WTC11 (cell line): ENCODE measurements around the gene MLF2. TPM values are rescaled to one million over a fixed set of nuclear protein-coding genes. Genes with fewer than 3 reads are reported as not detected.
"Not testable (repeated sequence)": the region's sequence is repeated elsewhere in the genome, so short reads cannot be mapped to it uniquely, and the experiment has no call there.

Source experiments
- ATAC-seq: fragments of 200-7000 bp; cut with Tn5 transposase; 2 replicates; pipeline ENCODE4 v1.10.0; 2021; ENCODE audit warnings: mild to moderate bottlenecking, moderate library complexity
- CTCF ChIA-PET: fragments of 300-600 bp; sonication (Branson Sonifier 250); formaldehyde crosslinking; loops from one replicate; lab custom pipeline; 2021; ENCODE audit warnings: antibody characterized with exemption; lab: Charles Lee
- POLR2A ChIA-PET: fragments of 350-600 bp; sonication (Branson Sonifier 250); formaldehyde crosslinking; loops from one replicate; lab custom pipeline; 2021; ENCODE audit warnings: antibody characterized with exemption; lab: Charles Lee
- DNase-seq: peaks from one replicate; pipeline ENCODE4 v3.0.0; 2021; ENCODE audit warnings: low spot score
- H3K27ac Mint-ChIP-seq: 2 replicates; pipeline ENCODE4 v1.8.0; 2021; ENCODE audit warnings: mixed read lengths
- H3K27me3 Mint-ChIP-seq: 2 replicates; pipeline ENCODE4 v1.8.0; 2021; ENCODE audit warnings: low read depth, mild to moderate bottlenecking, moderate library complexity, mixed read lengths
- H3K36me3 Mint-ChIP-seq: 2 replicates; pipeline ENCODE4 v1.8.0; 2021; ENCODE audit warnings: mixed read lengths
- H3K4me1 Mint-ChIP-seq: 2 replicates; pipeline ENCODE4 v1.8.0; 2022; ENCODE audit warnings: mixed read lengths
- H3K4me3 Mint-ChIP-seq: 2 replicates; pipeline ENCODE4 v1.8.0; 2021; ENCODE audit warnings: mild to moderate bottlenecking, moderate library complexity, mixed read lengths
- H3K9me3 Mint-ChIP-seq: 2 replicates; pipeline ENCODE4 v1.8.0; 2021; ENCODE audit warnings: mixed read lengths
- CBFB ChIP-seq: sonication (generic); formaldehyde crosslinking; IDR thresholded peaks from 2 replicates; pipeline ENCODE4 v1.8.1; 2022; ENCODE audit warnings: mild to moderate bottlenecking, low read depth, missing genetic modification reagents
- ESRRA ChIP-seq: sonication (generic); formaldehyde crosslinking; IDR thresholded peaks from 2 replicates; pipeline ENCODE4 v1.8.1; 2022; ENCODE audit warnings: mild to moderate bottlenecking, missing genetic modification reagents, borderline replicate concordance
- FOXK1 ChIP-seq: sonication (generic); formaldehyde crosslinking; IDR thresholded peaks from 2 replicates; pipeline ENCODE4 v1.8.0; 2022; ENCODE audit warnings: mild to moderate bottlenecking, moderate library complexity, missing genetic modification reagents
- FOXP1 ChIP-seq: sonication (generic); formaldehyde crosslinking; IDR thresholded peaks from 2 replicates; pipeline ENCODE4 v1.8.0; 2022; ENCODE audit warnings: missing genetic modification reagents, mild to moderate bottlenecking, moderate library complexity, borderline replicate concordance
- NR1H2 ChIP-seq: sonication (generic); formaldehyde crosslinking; IDR thresholded peaks from 2 replicates; pipeline ENCODE4 v1.9.0; 2021; ENCODE audit warnings: mild to moderate bottlenecking, moderate library complexity, missing genetic modification reagents
- NR3C1 ChIP-seq: sonication (generic); formaldehyde crosslinking; conservative IDR thresholded peaks from 2 replicates; pipeline ENCODE4 v1.8.1; 2023; ENCODE audit warnings: low read depth, mild to moderate bottlenecking, missing genetic modification reagents
- PRRX2 ChIP-seq: fragments of 250-450 bp; sonication (Bioruptor Pico); IDR thresholded peaks from 2 replicates; pipeline ENCODE4 v1.8.0; 2021; ENCODE audit warnings: mild to moderate bottlenecking
- RELA ChIP-seq: sonication (generic); formaldehyde crosslinking; IDR thresholded peaks from 2 replicates; pipeline ENCODE4 v1.8.1; 2022; ENCODE audit warnings: missing genetic modification reagents, mild to moderate bottlenecking, borderline replicate concordance
- RORB ChIP-seq: fragments of 250-450 bp; sonication (Bioruptor Pico); IDR thresholded peaks from 2 replicates; pipeline ENCODE4 v1.9.0; 2021; ENCODE audit warnings: mild to moderate bottlenecking
- SMAD4 ChIP-seq: sonication (generic); formaldehyde crosslinking; IDR thresholded peaks from 2 replicates; pipeline ENCODE4 v1.8.0; 2022; ENCODE audit warnings: mild to moderate bottlenecking, missing genetic modification reagents
- ZBTB21 ChIP-seq: sonication (generic); formaldehyde crosslinking; IDR thresholded peaks from 2 replicates; pipeline ENCODE4 v1.8.1; 2023; ENCODE audit warnings: mild to moderate bottlenecking, missing genetic modification reagents, borderline replicate concordance
- total RNA-seq: library from RNA; stranded (reverse); gene quantifications from 3 replicates; pipeline ENCODE4 v1.2.3, GENCODE V29; 2021
- TF ChIP-seq, protein P1 (sequence below): fragments of 250-450 bp; sonication (Bioruptor Pico); IDR thresholded peaks from 2 replicates; pipeline ENCODE4 v1.9.0; 2021; ENCODE audit warnings: mild to moderate bottlenecking, borderline replicate concordance
- TF ChIP-seq, protein P2 (sequence below): sonication (generic); formaldehyde crosslinking; IDR thresholded peaks from 2 replicates; pipeline ENCODE4 v1.8.0; 2022; ENCODE audit warnings: mild to moderate bottlenecking, missing genetic modification reagents
- TF ChIP-seq, protein P3 (sequence below): sonication (generic); formaldehyde crosslinking; IDR thresholded peaks from 2 replicates; pipeline ENCODE4 v1.8.1; 2022; ENCODE audit warnings: mild to moderate bottlenecking, moderate library complexity, missing genetic modification reagents
- TF ChIP-seq, protein P4 (sequence below): sonication (generic); formaldehyde crosslinking; IDR thresholded peaks from 2 replicates; pipeline ENCODE4 v1.8.1; 2022; ENCODE audit warnings: low read depth, mild to moderate bottlenecking, moderate library complexity, missing genetic modification reagents, borderline replicate concordance
- TF ChIP-seq, protein P5 (sequence below): sonication (generic); formaldehyde crosslinking; IDR thresholded peaks from 2 replicates; pipeline ENCODE4 v1.8.1; 2023; ENCODE audit warnings: mild to moderate bottlenecking, moderate library complexity, missing genetic modification reagents
- TF ChIP-seq, protein P6 (sequence below): sonication (generic); formaldehyde crosslinking; IDR thresholded peaks from 2 replicates; pipeline ENCODE4 v1.8.1; 2023; ENCODE audit warnings: mild to moderate bottlenecking, missing genetic modification reagents

The MLF2 gene
- total RNA-seq, 1 experiment from 2014 or later, result 236 TPM

DNA sequence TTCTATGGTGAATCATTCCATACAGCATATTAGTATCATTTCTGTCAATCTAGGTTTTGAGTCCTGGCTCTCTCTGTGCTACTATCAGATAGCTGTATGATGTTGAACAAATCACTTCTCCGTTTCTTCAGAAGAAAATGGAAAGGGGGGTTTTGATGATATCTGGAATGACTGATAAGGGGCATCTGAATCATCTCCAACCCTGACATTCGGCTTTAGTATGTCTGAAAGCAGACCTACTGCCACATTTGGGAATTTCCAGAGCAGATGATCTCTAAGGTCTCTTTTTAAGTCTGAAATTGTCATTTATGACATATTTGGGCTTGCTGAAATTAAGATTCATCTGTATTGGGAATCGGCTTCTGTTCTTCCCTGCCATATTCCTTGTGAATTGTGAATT lies 10.1 kb downstream of the MLF2 start (continued):
- TF ChIP-seq, protein P1, sequence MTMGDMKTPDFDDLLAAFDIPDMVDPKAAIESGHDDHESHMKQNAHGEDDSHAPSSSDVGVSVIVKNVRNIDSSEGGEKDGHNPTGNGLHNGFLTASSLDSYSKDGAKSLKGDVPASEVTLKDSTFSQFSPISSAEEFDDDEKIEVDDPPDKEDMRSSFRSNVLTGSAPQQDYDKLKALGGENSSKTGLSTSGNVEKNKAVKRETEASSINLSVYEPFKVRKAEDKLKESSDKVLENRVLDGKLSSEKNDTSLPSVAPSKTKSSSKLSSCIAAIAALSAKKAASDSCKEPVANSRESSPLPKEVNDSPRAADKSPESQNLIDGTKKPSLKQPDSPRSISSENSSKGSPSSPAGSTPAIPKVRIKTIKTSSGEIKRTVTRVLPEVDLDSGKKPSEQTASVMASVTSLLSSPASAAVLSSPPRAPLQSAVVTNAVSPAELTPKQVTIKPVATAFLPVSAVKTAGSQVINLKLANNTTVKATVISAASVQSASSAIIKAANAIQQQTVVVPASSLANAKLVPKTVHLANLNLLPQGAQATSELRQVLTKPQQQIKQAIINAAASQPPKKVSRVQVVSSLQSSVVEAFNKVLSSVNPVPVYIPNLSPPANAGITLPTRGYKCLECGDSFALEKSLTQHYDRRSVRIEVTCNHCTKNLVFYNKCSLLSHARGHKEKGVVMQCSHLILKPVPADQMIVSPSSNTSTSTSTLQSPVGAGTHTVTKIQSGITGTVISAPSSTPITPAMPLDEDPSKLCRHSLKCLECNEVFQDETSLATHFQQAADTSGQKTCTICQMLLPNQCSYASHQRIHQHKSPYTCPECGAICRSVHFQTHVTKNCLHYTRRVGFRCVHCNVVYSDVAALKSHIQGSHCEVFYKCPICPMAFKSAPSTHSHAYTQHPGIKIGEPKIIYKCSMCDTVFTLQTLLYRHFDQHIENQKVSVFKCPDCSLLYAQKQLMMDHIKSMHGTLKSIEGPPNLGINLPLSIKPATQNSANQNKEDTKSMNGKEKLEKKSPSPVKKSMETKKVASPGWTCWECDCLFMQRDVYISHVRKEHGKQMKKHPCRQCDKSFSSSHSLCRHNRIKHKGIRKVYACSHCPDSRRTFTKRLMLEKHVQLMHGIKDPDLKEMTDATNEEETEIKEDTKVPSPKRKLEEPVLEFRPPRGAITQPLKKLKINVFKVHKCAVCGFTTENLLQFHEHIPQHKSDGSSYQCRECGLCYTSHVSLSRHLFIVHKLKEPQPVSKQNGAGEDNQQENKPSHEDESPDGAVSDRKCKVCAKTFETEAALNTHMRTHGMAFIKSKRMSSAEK (CRISPR knock-in tag), result no peak
- TF ChIP-seq, protein P2, sequence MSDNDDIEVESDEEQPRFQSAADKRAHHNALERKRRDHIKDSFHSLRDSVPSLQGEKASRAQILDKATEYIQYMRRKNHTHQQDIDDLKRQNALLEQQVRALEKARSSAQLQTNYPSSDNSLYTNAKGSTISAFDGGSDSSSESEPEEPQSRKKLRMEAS, result no peak
- TF ChIP-seq PRRX2 (CRISPR knock-in tag) (no peak), FOXK1 (CRISPR knock-in tag) (no peak), NR3C1 (CRISPR knock-in tag) (no peak), FOXP1 (CRISPR knock-in tag) (no peak)
- TF ChIP-seq, protein P3, sequence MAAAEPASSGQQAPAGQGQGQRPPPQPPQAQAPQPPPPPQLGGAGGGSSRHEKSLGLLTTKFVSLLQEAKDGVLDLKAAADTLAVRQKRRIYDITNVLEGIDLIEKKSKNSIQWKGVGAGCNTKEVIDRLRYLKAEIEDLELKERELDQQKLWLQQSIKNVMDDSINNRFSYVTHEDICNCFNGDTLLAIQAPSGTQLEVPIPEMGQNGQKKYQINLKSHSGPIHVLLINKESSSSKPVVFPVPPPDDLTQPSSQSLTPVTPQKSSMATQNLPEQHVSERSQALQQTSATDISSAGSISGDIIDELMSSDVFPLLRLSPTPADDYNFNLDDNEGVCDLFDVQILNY (CRISPR knock-in tag), result no peak
- TF ChIP-seq, protein P4, sequence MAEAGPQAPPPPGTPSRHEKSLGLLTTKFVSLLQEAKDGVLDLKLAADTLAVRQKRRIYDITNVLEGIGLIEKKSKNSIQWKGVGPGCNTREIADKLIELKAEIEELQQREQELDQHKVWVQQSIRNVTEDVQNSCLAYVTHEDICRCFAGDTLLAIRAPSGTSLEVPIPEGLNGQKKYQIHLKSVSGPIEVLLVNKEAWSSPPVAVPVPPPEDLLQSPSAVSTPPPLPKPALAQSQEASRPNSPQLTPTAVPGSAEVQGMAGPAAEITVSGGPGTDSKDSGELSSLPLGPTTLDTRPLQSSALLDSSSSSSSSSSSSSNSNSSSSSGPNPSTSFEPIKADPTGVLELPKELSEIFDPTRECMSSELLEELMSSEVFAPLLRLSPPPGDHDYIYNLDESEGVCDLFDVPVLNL, result no peak
- TF ChIP-seq, protein P5, sequence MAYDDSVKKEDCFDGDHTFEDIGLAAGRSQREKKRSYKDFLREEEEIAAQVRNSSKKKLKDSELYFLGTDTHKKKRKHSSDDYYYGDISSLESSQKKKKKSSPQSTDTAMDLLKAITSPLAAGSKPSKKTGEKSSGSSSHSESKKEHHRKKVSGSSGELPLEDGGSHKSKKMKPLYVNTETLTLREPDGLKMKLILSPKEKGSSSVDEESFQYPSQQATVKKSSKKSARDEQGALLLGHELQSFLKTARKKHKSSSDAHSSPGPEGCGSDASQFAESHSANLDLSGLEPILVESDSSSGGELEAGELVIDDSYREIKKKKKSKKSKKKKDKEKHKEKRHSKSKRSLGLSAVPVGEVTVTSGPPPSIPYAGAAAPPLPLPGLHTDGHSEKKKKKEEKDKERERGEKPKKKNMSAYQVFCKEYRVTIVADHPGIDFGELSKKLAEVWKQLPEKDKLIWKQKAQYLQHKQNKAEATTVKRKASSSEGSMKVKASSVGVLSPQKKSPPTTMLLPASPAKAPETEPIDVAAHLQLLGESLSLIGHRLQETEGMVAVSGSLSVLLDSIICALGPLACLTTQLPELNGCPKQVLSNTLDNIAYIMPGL (CRISPR knock-in tag), result no peak
- TF ChIP-seq, protein P6, sequence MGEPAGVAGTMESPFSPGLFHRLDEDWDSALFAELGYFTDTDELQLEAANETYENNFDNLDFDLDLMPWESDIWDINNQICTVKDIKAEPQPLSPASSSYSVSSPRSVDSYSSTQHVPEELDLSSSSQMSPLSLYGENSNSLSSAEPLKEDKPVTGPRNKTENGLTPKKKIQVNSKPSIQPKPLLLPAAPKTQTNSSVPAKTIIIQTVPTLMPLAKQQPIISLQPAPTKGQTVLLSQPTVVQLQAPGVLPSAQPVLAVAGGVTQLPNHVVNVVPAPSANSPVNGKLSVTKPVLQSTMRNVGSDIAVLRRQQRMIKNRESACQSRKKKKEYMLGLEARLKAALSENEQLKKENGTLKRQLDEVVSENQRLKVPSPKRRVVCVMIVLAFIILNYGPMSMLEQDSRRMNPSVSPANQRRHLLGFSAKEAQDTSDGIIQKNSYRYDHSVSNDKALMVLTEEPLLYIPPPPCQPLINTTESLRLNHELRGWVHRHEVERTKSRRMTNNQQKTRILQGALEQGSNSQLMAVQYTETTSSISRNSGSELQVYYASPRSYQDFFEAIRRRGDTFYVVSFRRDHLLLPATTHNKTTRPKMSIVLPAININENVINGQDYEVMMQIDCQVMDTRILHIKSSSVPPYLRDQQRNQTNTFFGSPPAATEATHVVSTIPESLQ (CRISPR knock-in tag), result no peak

DNA sequence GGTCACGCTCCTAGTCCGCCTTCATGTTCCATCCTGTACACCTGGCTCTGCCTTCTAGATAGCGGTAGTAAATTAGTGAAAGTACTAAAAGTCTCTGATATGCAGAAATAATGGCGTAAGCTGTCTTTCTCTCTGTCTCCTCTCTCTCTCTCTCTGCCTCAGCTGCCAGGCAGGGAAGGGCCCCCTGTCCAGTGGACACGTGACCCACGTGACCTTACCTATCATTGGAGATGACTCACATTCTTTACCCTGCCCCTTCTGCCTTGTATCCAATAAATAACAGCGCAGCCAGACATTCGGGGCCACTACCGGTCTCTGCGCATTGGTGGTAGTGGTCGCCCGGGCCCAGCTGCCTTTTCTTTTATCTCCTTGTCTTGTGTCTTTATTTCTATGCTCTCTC lies 10.9 kb downstream of the MLF2 start:
- CTCF ChIA-PET, result interaction anchor here (3.6 kb wide), 1 partner anchor 11 kb away, joined by 20 read pairs; the partner anchor contains the start of gene MLF2

DNA sequence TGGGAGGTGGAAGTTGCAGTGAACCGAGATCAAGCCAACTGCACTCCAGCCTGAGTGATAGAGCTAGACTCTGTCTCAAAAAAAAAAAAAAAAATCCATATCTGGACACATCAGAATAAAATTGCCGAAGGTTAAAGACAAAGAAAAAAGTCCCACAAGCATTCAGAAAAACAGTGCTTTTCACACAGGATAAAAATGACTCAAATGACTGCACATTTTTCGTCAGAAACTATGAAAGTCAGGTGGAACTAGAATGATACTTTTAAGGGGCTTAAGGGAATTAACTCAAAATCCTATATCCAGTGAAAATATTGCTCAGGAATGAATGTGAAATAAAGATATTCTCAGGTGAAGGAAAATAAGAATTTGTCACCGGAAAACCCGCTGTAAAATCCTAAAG lies 16.2 kb downstream of the MLF2 start:
- Mint-ChIP-seq H3K36me3 (no peaks in the 10 kb centered on the region; the same call in 1 of the 2 replicates), H3K27me3 (no peaks in the 10 kb centered on the region)
- DNase-seq, result no peak
- ATAC-seq, result no peak
- TF ChIP-seq, protein P3 (CRISPR knock-in tag), result no peak
- TF ChIP-seq ZBTB21 (CRISPR knock-in tag) (no peak), ESRRA (CRISPR knock-in tag) (no peak), RORB (CRISPR knock-in tag) (no peak), SMAD4 (CRISPR knock-in tag) (no peak), CBFB (CRISPR knock-in tag) (no peak), RELA (no peak), NR1H2 (CRISPR knock-in tag) (no peak)
- TF ChIP-seq, protein P2, result no peak
- TF ChIP-seq, protein P4, result no peak
- TF ChIP-seq, all 79 proteins: peak for 0
- Mint-ChIP-seq H3K4me1 (peaks cover 8% of the 10 kb centered on the region), H3K27ac (peak overlapping the region; percentile 63; the same call in 1 of the 2 replicates), H3K4me3 (no peak overlapping the region), H3K9me3 (no peaks in the 10 kb centered on the region)
- ChIA-PET POLR2A (no interaction called here), CTCF (interaction anchor here (0.9 to 2.0 kb wide), 5 partner anchors 13 to 115 kb away, joined by 3 to 7 read pairs (median 4); partner anchors contain the start of genes COPS7A and USP5)

More for the DNA sequence above, 10.9 kb downstream of the MLF2 start:
- H3K9me3 Mint-ChIP-seq, H3K36me3 Mint-ChIP-seq, H3K4me1 Mint-ChIP-seq, ATAC-seq, H3K27me3 Mint-ChIP-seq, DNase-seq, H3K4me3 Mint-ChIP-seq, H3K27ac Mint-ChIP-seq: not testable (repeated sequence)
- POLR2A ChIA-PET, result interaction anchor here (0.6 kb wide), 1 partner anchor 53 kb away, joined by 5 read pairs; the partner anchor contains the start of gene ZNF384
